Right cardiac atrium (tissue), 5 donors: ENCODE results near the gene NUAK1. TPM values are rescaled to one million over a fixed set of nuclear protein-coding genes. Genes with fewer than 3 reads are reported as not detected.

Experiments
- ATAC-seq, 2 donors: fragments of 200-7000 bp; cut with Tn5 transposase; one replicate each; pipeline versions ENCODE4 v1.8.0 to v1.9.1; 2020; ENCODE audit warnings: moderate library complexity in 2 of 2, mild to moderate bottlenecking in 1 of 2
- DNase-seq, 3 donors: peaks; one replicate each; pipeline ENCODE4 v3.0.0-alpha.2; 2020
- H3K27ac ChIP-seq: one replicate; pipeline ENCODE4 v1.5.1; 2013; ENCODE audit warnings: mild to moderate bottlenecking, low read length, control low read depth, moderate library complexity
- H3K27me3 ChIP-seq: one replicate; pipeline ENCODE4 v1.6.1; 2013; ENCODE audit not compliant: control insufficient read depth, insufficient read depth
- H3K4me1 ChIP-seq: one replicate; pipeline ENCODE4 v1.6.1; 2013; ENCODE audit warnings: low read length; ENCODE audit not compliant: control insufficient read depth, insufficient read depth
- H3K4me3 ChIP-seq: one replicate; pipeline ENCODE4 v1.5.1; 2013; ENCODE audit warnings: low read length, control low read depth
- H3K9me3 ChIP-seq: one replicate; pipeline ENCODE4 v1.6.1; 2013; ENCODE audit warnings: low read length; ENCODE audit not compliant: control insufficient read depth
- WGBS: extraction: QIAGEN DNeasy Blood & Tissue Kit; methylation state at CpG from one replicate; pipeline ENCODE4 v1.1.7; 2013; 5-methylcytosine and 5-hydroxymethylcytosine counted together
- intact Hi-C, 4 donors: fragments of 100-400 bp; cut with DNase I; formaldehyde crosslinking; loops; one replicate each; pipeline versions ENCODE4 v1.11.0 to v1.14.0; 2022 to 2023
- polyA plus RNA-seq: library from polyadenylated mRNA; stranded (reverse); fragments of 200-250 nt; gene quantifications from one replicate; pipeline ENCODE4 v1.2.3, GENCODE V29; 2013
- total RNA-seq, 4 donors: library from RNA; stranded (reverse); fragmentation: NEBNext Ultra II Directional; extraction: Animal tissue kit (Norgen Biotek cat#: 25700); gene quantifications; one replicate each; pipeline ENCODE4 v1.2.1, GENCODE V29; 2021
- donor health status: healthy with polysubstance abuse.
- donor health status: DM: no; HTN: yes; CAD: no.
- donor health status: DM: no; HTN: no; CAD: no.
- donor health status: DM: no; HTN: yes; CAD: no; lungs with severe emphysema.
- donor health status: DM: yes; HTN: yes; CAD: no.

NUAK1 gene
- total and polyA plus RNA-seq, 5 donors = 10.0 to 30.2 (median 22.6) TPM

DNA sequence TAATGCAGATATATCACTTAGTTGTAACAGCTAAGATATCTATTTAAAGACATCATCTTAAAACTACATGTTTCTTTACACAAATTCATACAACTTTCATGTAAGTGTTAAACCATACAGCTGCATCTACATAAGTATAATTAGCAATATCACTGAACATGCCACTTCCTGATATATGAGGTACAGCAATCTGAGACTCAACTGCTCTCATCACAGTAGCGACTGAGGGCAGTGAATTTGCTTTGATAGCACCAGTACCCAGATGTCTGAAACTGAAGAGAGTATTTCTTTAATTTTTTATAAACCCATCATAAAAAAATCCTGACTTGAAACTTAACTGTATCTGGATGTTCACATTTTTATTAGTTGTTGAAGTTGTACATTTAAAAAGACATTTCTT is 34.7 kb upstream of the NUAK1 start:
- H3K4me1 ChIP-seq = no peaks in the 10 kb centered on the region
- intact Hi-C loops = no loop called here
- no peaks in the 10 kb centered on the region for H3K9me3 ChIP-seq
- WGBS = 53% methylated on average over 1 of the region's 1 CpG
- H3K4me3 ChIP-seq = no peak overlapping the region
- no peaks in the 10 kb centered on the region for H3K27me3 ChIP-seq
- H3K27ac ChIP-seq = no peak overlapping the region
- DNase-seq = no peak
- ATAC-seq = no peak

DNA sequence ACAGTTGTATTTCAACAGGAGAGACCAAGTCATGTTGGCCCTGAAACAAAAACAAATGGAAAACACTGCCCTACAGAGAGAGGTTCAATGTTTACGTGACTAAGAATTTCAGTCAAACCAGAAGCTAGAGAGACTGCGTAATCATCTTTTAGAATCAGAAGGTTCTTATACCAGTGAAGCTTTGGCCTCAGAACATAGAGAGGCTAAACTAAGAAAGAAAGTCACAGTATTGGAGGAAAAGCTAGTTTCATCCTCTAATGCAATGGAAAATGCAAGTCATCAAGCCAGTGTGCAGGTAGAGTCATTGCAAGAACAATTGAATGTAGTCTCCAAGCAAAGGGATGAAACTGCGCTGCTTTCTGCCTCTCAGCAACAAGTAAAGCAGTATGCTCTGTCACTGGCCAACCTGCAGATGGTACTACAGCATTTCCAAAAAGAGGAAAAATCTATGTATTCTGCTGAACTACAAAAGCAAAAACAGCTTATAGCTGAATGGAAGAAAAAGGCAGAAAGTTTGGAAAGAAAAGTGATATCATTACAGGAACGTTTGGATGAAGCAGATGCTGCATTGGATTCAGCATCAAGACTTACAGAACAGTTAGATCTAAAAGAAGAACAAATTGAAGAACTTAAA is 32.5 kb upstream of the NUAK1 start:
- DNase-seq (no peak), ATAC-seq (no peak)
- Histone ChIP-seq H3K9me3 (no peaks in the 10 kb centered on the region), H3K4me3 (no peak overlapping the region), H3K27ac (no peak overlapping the region), H3K4me1 (no peaks in the 10 kb centered on the region), H3K27me3 (no peaks in the 10 kb centered on the region)
- intact Hi-C loops = no loop called here
- WGBS = 77% methylated on average over 4 of the region's 4 CpGs

DNA sequence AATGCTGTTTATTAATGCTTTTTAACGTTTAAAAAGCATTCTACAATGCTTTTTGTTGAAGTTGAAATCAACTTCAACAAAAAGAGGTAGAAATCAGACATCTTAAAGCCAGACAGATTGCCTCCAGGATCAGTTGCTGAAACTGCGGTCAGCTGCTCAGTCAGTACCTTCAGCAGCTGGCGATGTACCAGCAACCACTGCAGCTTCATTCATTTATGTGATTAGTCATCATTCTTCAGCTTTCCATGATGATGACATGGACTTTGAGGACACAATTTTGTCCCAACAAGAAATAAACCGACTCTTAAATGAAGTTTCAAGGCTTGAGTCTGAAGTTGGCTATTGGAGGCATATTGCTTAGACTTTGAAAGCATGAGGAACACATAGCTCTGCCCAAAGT is 31.5 kb upstream of the NUAK1 start:
- intact Hi-C loops = no loop called here
- H3K4me1 ChIP-seq = no peaks in the 10 kb centered on the region
- DNase-seq (no peak), ATAC-seq (no peak)
- WGBS = 77% methylated on average over 4 of the region's 4 CpGs
- H3K27ac ChIP-seq = no peak overlapping the region
- no peaks in the 10 kb centered on the region for H3K27me3 ChIP-seq
- no peaks in the 10 kb centered on the region for H3K9me3 ChIP-seq
- H3K4me3 ChIP-seq = no peak overlapping the region

DNA sequence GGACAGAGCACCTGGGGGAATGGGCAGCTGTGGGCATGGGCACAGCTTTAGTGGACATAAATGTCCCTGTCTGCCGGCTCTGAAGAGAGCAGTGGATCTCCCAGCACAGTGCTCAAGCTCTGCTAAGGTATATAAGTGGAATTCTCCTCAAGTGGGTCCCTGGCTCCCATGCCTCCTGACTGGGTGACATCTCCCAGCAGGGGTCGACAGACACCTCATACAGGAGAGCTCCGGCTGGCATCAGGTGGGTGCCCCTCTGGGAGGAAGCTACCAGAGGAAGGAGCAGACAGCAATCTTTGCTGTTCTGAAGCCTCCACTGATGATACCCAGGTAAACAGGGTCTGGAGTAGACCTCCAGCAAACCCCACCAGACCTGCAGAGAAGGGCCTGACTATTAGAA is 25.0 kb upstream of the NUAK1 start:
- 89% methylated on average over 3 of the region's 3 CpGs for WGBS
- no peak overlapping the region for H3K4me3 ChIP-seq
- DNase-seq (no peak), ATAC-seq (no peak)
- no peaks in the 10 kb centered on the region for H3K27me3 ChIP-seq
- intact Hi-C loops = no loop called here
- H3K27ac ChIP-seq = no peak overlapping the region
- H3K9me3 ChIP-seq = no peaks in the 10 kb centered on the region
- H3K4me1 ChIP-seq = no peaks in the 10 kb centered on the region

DNA sequence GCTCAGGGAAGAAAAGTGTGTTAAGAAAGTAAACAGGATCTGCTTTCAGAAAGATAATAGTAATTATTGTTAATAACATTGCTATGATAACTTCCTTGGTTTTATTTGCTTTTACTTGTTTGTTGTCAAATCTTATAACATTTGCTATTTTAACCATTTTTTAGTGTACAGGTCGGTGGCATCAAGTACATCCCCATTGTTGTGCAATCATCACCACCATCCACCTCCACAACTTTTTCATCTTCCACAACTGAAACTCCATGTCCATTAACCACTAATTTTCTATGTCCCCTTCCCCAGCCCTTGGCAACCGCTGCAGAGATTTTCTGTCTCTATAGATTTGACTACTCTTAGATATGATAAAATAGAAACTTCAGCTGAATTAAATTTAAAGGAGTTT is 22.7 kb upstream of the NUAK1 start:
- no peaks in the 10 kb centered on the region for H3K9me3 ChIP-seq
- intact Hi-C loops = no loop called here
- 85% methylated on average over 2 of the region's 2 CpGs for WGBS
- no peak overlapping the region for H3K4me3 ChIP-seq
- H3K27ac ChIP-seq = no peak overlapping the region
- no peak for DNase-seq
- ATAC-seq = no peak
- H3K27me3 ChIP-seq = no peaks in the 10 kb centered on the region
- H3K4me1 ChIP-seq = no peaks in the 10 kb centered on the region

DNA sequence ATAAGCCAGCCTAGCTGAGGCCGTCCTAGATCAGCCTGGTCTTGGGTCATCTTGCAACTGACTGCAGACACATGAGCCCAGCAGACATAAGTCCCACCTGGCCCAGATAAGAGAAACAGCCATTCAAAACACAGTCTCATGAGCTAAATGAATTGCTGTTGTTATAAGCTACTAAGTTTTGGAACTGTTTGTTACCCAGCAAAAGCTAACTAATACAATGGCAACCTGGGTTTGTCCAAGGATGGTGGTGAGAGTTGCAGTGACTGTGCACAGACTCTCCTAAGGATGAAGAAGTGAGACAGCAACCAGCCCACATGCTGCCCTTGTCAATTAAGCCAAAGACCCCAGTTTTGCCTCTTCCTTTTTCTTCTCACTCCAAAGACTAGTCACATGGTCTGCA is 22.2 kb upstream of the NUAK1 start:
- no peaks in the 10 kb centered on the region for H3K4me1 ChIP-seq
- DNase-seq = no peak
- ATAC-seq = no peak
- intact Hi-C loops = no loop called here
- no peak overlapping the region for H3K27ac ChIP-seq
- no peaks in the 10 kb centered on the region for H3K27me3 ChIP-seq
- WGBS = 80% methylated on average over 1 of the region's 1 CpG
- no peaks in the 10 kb centered on the region for H3K9me3 ChIP-seq
- no peak overlapping the region for H3K4me3 ChIP-seq

DNA sequence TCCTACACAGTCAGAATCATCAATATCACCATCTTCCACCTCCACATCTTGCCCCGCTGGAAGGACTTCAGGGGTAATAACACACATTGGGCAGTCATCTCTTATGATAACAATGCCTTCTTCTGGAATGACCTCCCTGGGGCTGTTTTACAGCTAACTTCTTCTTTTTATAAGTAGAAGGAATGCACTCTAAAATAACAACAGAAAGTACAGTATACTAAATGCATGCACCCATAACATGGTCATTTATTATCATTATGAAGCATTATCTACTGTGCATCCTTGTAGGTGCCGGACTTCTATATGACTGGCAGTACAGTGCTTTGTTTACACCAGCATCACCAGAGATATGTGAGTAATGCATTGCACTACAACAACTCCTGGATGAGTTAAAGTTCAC is 19.0 kb upstream of the NUAK1 start:
- H3K4me3 ChIP-seq = no peak overlapping the region
- DNase-seq = no peak
- no peaks in the 10 kb centered on the region for H3K27me3 ChIP-seq
- no peak for ATAC-seq
- WGBS = 97% methylated on average over 2 of the region's 2 CpGs
- no peaks in the 10 kb centered on the region for H3K4me1 ChIP-seq
- no peak overlapping the region for H3K27ac ChIP-seq
- intact Hi-C loops = no loop called here
- H3K9me3 ChIP-seq = no peaks in the 10 kb centered on the region

DNA sequence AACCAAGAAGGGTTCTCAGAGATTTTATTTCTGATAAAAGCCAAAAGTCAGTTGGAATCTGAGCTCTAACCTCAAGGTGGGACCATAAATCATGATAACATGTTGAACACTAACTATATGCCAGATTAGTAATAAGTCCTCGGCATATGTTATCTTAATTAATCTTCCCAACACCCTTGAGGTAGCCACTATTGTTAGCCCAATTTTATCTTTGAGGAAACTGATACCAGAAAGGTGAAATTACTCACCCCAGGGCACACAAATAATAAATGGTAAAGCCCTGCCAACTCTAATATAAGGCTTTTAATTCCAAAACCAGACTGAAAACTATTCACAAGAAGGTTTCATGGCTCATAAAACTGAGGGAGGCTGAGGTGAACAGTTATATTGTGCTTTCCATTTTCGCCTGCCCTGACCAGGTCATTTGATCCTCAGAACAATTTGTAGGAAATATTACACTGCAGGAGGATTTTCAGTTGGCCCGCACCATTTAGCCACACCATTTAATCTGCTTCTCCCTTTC is 16.1 kb upstream of the NUAK1 start:
- WGBS = 62% methylated on average over 3 of the region's 3 CpGs
- ATAC-seq (no peak), DNase-seq (no peak)
- Histone ChIP-seq H3K27me3 (no peaks in the 10 kb centered on the region), H3K4me3 (no peak overlapping the region), H3K4me1 (no peaks in the 10 kb centered on the region), H3K27ac (no peak overlapping the region), H3K9me3 (no peaks in the 10 kb centered on the region)
- intact Hi-C loops = no loop called here

DNA sequence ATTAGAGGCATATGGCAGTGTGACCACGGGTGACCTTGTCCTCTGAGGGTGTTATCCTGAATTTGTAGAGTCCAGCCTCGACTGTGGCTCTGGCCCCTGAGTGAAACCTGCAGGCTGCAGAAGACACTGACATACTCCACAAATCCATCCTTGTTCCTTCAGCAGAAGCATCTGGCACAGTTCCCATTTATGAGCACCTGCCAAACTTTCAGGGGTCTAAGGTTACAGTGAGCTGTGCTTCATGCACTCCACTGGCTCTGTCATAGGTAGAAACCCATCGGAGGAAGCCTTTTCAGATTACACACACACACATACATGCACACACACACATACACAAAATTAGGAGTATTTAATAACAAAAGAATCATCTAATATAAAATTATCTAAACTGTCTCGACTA is 13.6 kb upstream of the NUAK1 start:
- DNase-seq = no peak
- ATAC-seq = no peak
- no peak overlapping the region for H3K27ac ChIP-seq
- H3K4me1 ChIP-seq = peaks cover 5% of the 10 kb centered on the region
- H3K9me3 ChIP-seq = no peaks in the 10 kb centered on the region
- no peaks in the 10 kb centered on the region for H3K27me3 ChIP-seq
- intact Hi-C loops = no loop called here
- no peak overlapping the region for H3K4me3 ChIP-seq
- whole genome bisulfite sequencing = 55% methylated on average over 4 of the region's 4 CpGs

DNA sequence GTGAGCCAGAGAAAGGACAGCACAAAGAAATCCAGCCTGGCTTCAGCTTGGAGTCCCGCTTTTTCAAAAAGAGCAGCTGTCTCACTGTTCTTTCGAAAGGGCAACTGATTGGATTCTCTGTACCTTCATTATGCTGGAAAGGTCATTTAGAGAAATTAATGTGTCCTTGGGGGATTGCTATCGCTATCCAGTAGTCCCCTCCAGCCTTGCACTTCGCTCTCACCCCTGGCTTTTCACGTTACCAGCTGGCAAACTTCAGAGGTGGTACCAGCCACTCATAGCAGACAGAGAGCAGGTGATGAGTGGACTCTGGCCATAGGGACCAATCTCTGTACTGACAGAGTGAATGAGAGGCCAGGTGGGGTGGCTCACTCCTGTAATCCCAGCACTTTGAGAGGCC is 11.8 kb upstream of the NUAK1 start:
- 59% methylated on average over 5 of the region's 5 CpGs for WGBS
- H3K27ac ChIP-seq = no peak overlapping the region
- DNase-seq (no peak), ATAC-seq (no peak)
- H3K9me3 ChIP-seq = no peaks in the 10 kb centered on the region
- peaks cover 5% of the 10 kb centered on the region for H3K4me1 ChIP-seq
- H3K4me3 ChIP-seq = no peak overlapping the region
- no peaks in the 10 kb centered on the region for H3K27me3 ChIP-seq
- intact Hi-C loops = no loop called here

DNA sequence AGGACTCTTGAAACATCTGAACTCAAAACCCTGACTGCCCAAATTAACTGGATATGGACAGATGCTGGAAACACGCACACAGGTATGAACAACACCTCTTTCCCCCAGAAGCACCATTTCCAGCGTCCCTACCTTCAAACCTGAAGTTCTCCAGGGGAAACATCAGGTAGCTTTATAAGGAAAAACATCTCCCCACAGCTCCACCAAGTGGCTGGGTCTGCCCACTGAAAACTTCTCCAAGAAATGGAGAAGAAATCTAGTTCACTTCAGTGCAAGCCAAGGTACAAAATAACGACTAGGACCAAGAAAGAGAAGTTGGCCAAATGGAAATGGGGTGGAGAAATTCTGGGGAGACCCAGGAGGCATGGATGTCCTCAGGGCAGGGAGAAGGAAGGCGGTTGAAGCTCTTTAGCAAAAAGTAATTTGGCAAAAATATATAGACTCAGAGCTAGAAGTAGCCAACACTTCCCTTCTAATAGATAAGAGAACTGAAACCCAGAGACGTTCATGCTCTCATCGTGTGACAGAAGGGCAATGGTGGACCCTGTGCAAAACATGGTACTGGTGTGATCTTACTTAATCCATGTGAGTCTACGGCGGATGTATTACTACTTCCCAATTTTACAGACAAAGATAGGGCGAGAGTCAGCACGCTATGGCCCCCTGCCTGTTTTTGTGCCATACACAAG is 10.5 kb upstream of the NUAK1 start:
- peaks cover 8% of the 10 kb centered on the region for H3K4me1 ChIP-seq
- H3K27me3 ChIP-seq = no peaks in the 10 kb centered on the region
- no peak for ATAC-seq
- DNase-seq = peak in 1 of 3 donors; percentile 71
- H3K9me3 ChIP-seq = no peaks in the 10 kb centered on the region
- H3K4me3 ChIP-seq = no peak overlapping the region
- intact Hi-C loops = no loop called here
- 52% methylated on average over 10 of the region's 10 CpGs for WGBS
- no peak overlapping the region for H3K27ac ChIP-seq
